GM18907 (cell line): Measurements from ENCODE around the gene C7orf25.

ENCODE experiments used
- ATAC-seq: cut with Tn5 transposase; IDR thresholded peaks from one replicate; pipeline ENCODE4 v1.9.1; 2021; ENCODE audit warnings: mild to moderate bottlenecking, moderate library complexity; ENCODE audit not compliant: unreplicated experiment

Gene C7orf25

GRCh38 chr7:42880392-42880791, 31.5 kb downstream of the C7orf25 start:
- ATAC-seq, result no peak

- ATAC-seq, result no peak
These were observed 33.6 kb downstream of the C7orf25 start for GRCh38 chr7:42878303-42878702.

- no peak for ATAC-seq
These were observed 34.0 kb downstream of the C7orf25 start for GRCh38 chr7:42877862-42878261.

- ATAC-seq, result peak; percentile 81
These were observed 35.4 kb downstream of the C7orf25 start for GRCh38 chr7:42876182-42877068.

- peak; percentile 99 for ATAC-seq
These were observed 42.5 kb downstream of the C7orf25 start for GRCh38 chr7:42869131-42870020.

- no peak for ATAC-seq
These were observed 43.4 kb downstream of the C7orf25 start for GRCh38 chr7:42868480-42868879.
